ENCODE results near the gene PRR23E.

PRR23E gene

GRCh38 chr3:127192576-127193232, at the start of gene PRR23E:
Gene PRR23E (plus strand): TSS chr3:127193131. CDS start chr3:127196686, 3,555 bp downstream.
- DNase-seq (ENCODE audit: low read depth), result no peak

- no peak for DNase-seq (ENCODE audit: low read depth)
Measured at GRCh38 chr3:127143172-127143571, 49.8 kb upstream of the PRR23E start.

- no peak for DNase-seq (ENCODE audit: low read depth)
Measured at GRCh38 chr3:127144631-127145030, 48.3 kb upstream of the PRR23E start.

- no peak for DNase-seq (ENCODE audit: low read depth)
Measured at GRCh38 chr3:127145266-127145665, 47.7 kb upstream of the PRR23E start.

- no peak for DNase-seq (ENCODE audit: low read depth)
Measured at GRCh38 chr3:127147291-127147885, 45.5 kb upstream of the PRR23E start.

- no peak for DNase-seq (ENCODE audit: low read depth)
Measured at GRCh38 chr3:127149621-127150310, 43.2 kb upstream of the PRR23E start.

- no peak for DNase-seq (ENCODE audit: low read depth)
Measured at GRCh38 chr3:127150513-127151250, 42.2 kb upstream of the PRR23E start.

- DNase-seq (ENCODE audit: low read depth), result no peak
Measured at GRCh38 chr3:127151251-127151564, 41.7 kb upstream of the PRR23E start.

- no peak for DNase-seq (ENCODE audit: low read depth)
Measured at GRCh38 chr3:127151992-127152650, 40.8 kb upstream of the PRR23E start.

- DNase-seq (ENCODE audit: low read depth), result no peak
Measured at GRCh38 chr3:127152684-127153505, 40.0 kb upstream of the PRR23E start.

- DNase-seq (ENCODE audit: low read depth), result no peak
Measured at GRCh38 chr3:127153506-127153815, 39.5 kb upstream of the PRR23E start.

- no peak for DNase-seq (ENCODE audit: low read depth)
Measured at GRCh38 chr3:127156338-127157050, 36.4 kb upstream of the PRR23E start.

- DNase-seq (ENCODE audit: low read depth), result no peak
Measured at GRCh38 chr3:127157171-127157828, 35.6 kb upstream of the PRR23E start.

- DNase-seq (ENCODE audit: low read depth), result no peak
Measured at GRCh38 chr3:127158614-127159229, 34.2 kb upstream of the PRR23E start.

- no peak for DNase-seq (ENCODE audit: low read depth)
Measured at GRCh38 chr3:127159543-127159942, 33.4 kb upstream of the PRR23E start.

- no peak for DNase-seq (ENCODE audit: low read depth)
Measured at GRCh38 chr3:127161236-127161635, 31.7 kb upstream of the PRR23E start.

GRCh38 chr3:127161973-127162579, 30.9 kb upstream of the PRR23E start:
- no peak for DNase-seq (ENCODE audit: low read depth)

- DNase-seq (ENCODE audit: low read depth), result no peak
Measured at GRCh38 chr3:127162947-127163645, 29.8 kb upstream of the PRR23E start.

- DNase-seq (ENCODE audit: low read depth), result no peak
Measured at GRCh38 chr3:127164615-127165014, 28.3 kb upstream of the PRR23E start.
